GM12892 (cell line): ENCODE results near the gene ABR.
"Not testable (repeated sequence)": the region's sequence is repeated elsewhere in the genome, so short reads cannot be mapped to it uniquely, and the experiment has no call there.

ENCODE experiments used
- DNase-seq: peaks from one replicate; pipeline ENCODE4 v3.0.0; 2011; ENCODE audit not compliant: insufficient read length
- FAIRE-seq: peaks from 2 replicates; lab custom pipeline; 2011; peaks lifted over from hg19 to GRCh38; lab: Jason Lieb, UNC
- POLR2A ChIP-seq: IDR thresholded peaks from 2 replicates; pipeline ENCODE4 v1.6.1; 2011; ENCODE audit warnings: low read depth, low read length, control low read depth
- POLR2AphosphoS5 ChIP-seq: IDR thresholded peaks from 2 replicates; pipeline ENCODE4 v1.6.1; 2011; ENCODE audit warnings: low read depth, low read length, control low read depth
- TAF1 ChIP-seq: IDR thresholded peaks from 2 replicates; pipeline ENCODE4 v1.6.1; 2011; ENCODE audit warnings: low read depth, mild to moderate bottlenecking, control low read depth, low read length, borderline replicate concordance

ABR gene

DNA sequence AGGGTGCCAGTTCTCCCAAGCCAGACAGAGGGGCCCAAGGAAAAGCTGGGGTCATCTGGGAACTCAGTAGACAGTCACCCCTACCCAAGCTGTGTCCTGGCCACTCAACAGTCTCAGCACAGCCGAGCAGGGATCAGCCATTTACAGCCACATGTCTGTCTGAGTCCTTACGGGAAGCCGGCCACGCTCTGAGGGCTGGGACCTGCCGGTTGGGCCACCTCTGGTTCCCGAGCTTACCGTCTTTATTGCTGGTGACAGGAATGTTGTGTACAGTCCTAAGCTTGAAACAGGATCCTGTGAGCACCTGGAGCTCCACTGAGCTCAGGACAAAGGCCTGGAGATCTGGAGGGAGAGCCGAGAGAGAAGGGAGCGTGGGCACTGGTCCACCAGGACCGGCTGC is 123.0 kb downstream of the ABR start:
- no peak for DNase-seq
- TF ChIP-seq POLR2AphosphoS5 = no peak
- TF ChIP-seq TAF1 = no peak
- TF ChIP-seq POLR2A = no peak
- FAIRE-seq = no peak

- DNase-seq (peak; percentile 66), FAIRE-seq (no peak)
- TF ChIP-seq POLR2AphosphoS5 = no peak
- TF ChIP-seq POLR2A = no peak
- no peak for TF ChIP-seq TAF1
Observed at GRCh38 chr17:1055751-1056645, 123.8 kb downstream of the ABR start.

DNA sequence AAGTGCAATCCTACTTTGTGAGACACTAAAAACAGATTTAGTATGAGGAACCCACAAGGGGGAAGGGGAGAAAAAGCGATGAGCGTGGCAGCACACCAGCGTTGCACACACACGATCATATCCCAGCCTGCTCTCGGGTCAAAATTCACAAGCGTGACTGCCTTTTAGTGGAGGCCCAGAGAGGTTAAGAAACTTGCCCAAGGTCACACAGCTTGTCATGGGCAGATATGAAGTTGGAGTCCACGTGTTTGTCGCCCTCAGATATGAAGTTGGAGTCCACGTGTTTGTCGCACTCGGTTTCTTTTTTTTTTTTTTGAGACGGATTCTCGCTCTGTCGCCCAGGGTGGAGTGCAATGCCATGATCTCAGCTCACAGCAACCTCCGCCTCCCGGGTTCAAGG is 124.5 kb downstream of the ABR start:
- TF ChIP-seq POLR2A (no peak), TAF1 (no peak), POLR2AphosphoS5 (no peak)
- FAIRE-seq = no peak
- no peak for DNase-seq

DNA sequence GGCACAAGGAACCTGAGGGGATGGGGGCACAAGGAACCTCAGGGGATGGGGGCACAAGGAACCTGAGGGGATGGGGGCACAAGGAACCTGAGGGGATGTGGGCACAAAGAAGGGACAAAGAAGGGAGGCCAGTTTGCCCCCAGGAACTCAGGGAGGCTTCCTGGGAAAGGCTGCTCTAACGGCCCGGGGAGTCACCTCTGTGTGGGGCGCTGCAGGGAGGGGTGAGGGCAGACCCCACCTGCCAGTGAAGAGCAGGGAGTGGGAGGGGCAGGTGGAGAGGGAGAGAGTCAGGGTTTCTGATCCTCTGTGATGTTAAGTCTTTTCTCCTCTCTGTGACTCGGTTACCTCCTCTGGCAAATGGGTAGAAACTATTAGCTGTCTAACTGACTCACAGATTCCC is 125.1 kb downstream of the ABR start:
- DNase-seq (no peak), FAIRE-seq (no peak)
- TF ChIP-seq POLR2A = no peak
- TF ChIP-seq TAF1 = no peak
- no peak for TF ChIP-seq POLR2AphosphoS5

- TF ChIP-seq POLR2AphosphoS5 (no peak), POLR2A (no peak), TAF1 (no peak)
- FAIRE-seq (no peak), DNase-seq (no peak)
Observed at GRCh38 chr17:1053661-1054360, 126.0 kb downstream of the ABR start.

GRCh38 chr17:1050996-1051925 is 128.5 kb downstream of the ABR start:
- no peak for TF ChIP-seq POLR2A
- DNase-seq (no peak), FAIRE-seq (no peak)

DNA sequence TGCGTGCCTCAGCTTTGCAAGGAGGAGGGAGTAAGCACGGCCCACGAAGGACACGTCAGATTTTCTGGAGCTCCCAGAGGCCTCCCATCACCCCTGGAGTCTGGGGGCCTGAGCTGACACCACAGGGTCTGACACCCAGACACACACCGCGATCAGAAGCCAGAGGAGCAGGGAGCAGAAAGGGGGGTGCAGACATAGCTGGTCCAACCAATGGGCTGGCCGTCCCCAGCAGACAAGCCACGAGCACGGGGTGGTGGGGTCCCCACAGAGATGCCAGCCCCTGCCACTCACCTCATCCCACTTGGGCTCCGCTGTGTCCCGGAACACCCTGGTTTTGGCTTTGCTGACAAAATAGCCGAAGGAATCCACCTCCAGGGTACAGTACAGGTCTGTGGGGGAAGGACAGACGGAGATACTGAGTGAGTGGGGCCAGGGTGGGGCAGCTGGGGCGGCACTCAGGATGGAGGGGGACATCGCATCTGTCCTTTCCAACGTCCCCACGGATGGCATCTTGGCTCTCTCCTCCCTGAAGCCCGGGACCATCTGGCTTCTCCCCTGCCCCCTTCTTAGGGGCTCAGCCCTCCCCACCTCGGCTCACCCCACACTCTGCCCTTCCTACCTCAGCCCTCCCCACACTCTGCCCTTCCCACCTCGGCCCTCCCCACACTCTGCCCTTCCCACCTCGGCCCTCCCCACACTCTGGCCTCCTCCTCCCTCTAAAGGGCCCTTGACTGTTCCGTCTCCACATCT is 129.4 kb downstream of the ABR start:
- DNase-seq = no peak
- TF ChIP-seq TAF1 (no peak), POLR2A (no peak), POLR2AphosphoS5 (no peak)
- FAIRE-seq = no peak

DNA sequence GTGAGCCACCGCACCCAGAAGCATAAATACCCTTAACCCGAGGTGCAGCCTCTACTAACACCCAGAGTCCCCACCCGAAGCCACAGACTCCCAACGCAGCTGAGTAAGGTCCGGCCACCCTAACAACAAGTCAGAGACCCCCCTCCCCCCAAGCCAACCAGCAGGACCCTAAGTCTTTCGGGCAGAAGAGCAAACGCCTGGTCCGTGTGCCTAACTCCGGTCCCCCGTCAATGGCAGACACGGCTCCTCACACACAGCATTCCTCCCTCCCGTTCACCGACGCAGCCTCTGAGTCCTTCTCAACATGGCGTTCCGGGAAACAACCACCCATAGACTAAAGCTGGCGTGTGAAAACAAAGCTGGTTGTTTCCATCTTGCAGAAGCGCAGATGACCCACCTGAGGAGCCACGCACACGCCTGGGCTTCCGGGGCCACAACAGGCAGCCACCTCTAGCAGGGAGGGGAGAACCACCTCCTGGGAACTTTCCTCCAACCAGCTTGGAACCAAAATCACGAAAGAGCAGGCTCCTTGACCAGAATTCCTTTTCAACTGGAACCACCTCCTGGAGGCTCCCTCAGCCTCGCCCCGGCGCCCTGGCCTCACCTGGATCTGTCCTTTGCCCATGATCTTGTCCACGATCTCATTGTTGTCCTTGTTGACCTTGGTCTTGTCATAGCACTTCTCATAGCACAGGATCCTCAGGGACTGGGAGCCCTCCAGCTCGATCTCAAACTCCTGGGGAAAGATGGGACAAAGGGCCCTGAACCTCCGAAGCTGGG is 130.1 kb downstream of the ABR start:
- no peak for FAIRE-seq
- no peak for DNase-seq

DNA sequence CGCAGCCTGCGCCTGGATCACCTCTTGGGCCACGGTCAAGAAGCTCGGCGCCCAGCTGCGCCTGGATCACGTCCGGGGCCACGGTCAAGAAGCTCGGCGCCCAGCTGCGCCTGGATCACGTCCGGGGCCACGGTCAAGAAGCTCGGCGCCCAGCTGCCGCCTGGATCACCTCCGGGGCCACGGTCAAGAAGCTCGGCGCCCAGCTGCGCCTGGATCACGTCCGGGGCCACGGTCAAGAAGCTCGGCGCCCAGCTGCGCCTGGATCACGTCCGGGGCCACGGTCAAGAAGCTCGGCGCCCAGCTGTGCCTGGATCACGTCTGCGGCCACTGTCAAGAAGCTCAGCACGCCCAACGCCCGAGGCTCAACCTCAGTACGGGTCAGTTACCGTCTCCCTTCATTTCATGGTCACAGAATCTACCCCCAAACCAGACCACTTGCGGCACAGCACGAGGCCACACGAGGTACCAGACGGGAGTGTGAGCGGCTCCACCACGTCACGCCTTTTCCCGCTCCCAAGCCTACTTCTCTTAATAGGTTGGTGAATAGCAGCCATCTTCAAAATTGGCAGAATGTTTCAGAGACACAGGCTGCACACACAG is 131.2 kb downstream of the ABR start:
- DNase-seq, FAIRE-seq: not testable (repeated sequence)

More for the DNA sequence above, 130.1 kb downstream of the ABR start:
- TF ChIP-seq POLR2AphosphoS5 (no peak), TAF1 (no peak), POLR2A (no peak)
